GM18873 (cell line): ENCODE results near the gene NAT8L.
"Not testable (repeated sequence)": the region's sequence is repeated elsewhere in the genome, so short reads cannot be mapped to it uniquely, and the experiment has no call there.

Experiments used
- ATAC-seq: cut with Tn5 transposase; IDR thresholded peaks from one replicate; pipeline ENCODE4 v1.9.1; 2021; ENCODE audit warnings: mild to moderate bottlenecking, moderate library complexity, moderate number of reproducible peaks; ENCODE audit not compliant: unreplicated experiment, low FRiP score

NAT8L gene, protein sequence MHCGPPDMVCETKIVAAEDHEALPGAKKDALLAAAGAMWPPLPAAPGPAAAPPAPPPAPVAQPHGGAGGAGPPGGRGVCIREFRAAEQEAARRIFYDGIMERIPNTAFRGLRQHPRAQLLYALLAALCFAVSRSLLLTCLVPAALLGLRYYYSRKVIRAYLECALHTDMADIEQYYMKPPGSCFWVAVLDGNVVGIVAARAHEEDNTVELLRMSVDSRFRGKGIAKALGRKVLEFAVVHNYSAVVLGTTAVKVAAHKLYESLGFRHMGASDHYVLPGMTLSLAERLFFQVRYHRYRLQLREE

DNA sequence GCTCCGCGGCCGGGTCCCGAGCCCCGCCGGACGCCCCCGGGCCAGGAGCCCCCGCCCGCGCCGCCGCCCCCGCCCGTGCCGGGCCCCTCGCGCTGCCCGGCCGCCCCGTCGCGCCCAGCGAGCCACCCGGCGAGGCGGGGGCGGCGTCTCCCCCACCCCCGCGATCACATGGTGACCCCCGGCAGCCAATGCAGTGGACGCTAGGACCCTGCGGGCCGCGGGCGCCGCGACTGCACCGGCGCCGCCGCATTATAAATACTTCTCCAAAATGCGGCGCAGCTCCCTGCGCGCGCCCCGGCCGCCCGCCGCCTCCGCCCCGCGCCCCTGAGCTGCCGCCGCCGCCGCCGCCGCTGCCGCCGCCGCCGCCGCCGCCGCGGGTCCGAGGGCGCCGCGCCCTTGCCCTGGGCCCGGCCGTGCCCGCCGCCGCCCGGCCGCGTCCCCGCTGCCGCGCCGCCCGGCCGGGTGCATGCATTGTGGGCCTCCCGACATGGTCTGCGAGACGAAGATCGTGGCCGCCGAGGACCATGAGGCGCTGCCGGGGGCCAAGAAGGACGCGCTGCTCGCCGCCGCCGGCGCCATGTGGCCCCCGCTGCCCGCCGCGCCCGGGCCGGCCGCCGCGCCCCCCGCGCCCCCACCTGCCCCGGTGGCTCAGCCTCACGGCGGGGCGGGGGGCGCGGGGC is at the start of gene NAT8L:
Gene NAT8L (plus strand): TSS at position 282 of the 680 bp plus-strand sequence. CDS start 185 bp downstream, at position 467.
- no peak for ATAC-seq

DNA sequence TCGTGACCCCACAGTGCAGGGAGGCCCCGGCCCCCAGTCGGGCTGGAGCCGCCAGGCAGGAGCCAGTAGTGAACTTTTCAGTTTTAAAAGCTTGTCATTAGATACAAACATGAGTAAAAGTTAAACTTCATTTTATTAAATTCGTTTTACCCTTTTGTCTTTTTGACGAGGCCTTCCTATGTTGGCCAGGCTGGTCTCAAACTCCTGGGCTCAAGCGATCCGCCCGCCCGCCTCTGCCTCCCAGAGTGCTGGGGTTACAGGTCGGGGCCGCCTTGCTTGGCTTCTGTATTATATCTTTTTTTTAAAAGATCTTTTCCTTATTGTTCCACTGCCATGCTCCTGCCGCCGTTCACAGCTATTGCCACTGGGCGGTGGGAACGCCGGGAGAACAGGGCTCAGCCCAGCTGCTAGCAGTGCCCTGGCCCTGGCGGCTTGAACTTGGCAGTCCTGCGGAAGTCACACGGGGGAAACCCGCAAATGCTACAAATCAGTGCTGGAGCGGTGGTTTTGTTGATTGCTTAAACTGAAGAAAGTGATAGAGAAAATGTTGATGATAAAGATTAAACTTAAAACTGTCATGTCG is 49.4 kb upstream of the NAT8L start:
- ATAC-seq = peak; percentile 0

DNA sequence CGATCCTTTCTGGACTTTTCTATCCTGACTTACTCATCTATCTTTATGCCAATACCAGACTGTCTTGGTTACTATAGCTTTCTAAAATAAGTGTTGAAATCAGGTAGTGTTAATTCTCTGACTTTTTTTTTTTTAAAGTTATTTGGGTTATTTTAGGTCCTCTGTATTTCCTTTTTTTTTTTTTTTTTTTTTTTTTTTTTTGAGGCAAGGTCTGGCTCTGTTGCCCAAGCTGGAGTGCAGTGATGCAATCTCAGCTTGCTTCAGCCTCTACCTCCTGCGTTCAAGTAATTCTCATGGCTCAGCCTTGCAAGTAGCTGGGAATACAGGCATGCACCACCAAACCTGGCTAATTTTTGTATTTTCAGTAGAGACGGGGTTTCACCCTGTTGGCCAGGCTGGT is 47.5 kb upstream of the NAT8L start:
- ATAC-seq = no peak

DNA sequence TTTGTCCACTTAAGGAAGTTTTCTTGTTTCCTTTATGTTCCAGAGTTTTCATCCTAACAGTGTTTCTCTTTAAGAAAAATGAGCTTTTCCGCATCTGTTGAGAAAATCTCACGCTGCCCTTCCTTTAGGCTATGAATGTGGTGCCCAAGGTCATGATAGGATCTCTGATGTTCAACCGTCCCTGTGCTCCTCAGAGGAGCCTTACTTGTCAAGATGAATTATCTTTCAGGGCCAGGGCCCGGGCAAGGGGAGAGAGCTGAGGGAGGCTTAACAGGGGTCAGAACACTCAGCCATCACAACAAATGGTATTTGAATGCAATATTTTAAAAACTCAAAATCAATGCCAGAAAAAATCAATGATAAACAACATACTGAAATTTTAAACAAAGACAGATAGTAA is 44.1 kb upstream of the NAT8L start:
- no peak for ATAC-seq

DNA sequence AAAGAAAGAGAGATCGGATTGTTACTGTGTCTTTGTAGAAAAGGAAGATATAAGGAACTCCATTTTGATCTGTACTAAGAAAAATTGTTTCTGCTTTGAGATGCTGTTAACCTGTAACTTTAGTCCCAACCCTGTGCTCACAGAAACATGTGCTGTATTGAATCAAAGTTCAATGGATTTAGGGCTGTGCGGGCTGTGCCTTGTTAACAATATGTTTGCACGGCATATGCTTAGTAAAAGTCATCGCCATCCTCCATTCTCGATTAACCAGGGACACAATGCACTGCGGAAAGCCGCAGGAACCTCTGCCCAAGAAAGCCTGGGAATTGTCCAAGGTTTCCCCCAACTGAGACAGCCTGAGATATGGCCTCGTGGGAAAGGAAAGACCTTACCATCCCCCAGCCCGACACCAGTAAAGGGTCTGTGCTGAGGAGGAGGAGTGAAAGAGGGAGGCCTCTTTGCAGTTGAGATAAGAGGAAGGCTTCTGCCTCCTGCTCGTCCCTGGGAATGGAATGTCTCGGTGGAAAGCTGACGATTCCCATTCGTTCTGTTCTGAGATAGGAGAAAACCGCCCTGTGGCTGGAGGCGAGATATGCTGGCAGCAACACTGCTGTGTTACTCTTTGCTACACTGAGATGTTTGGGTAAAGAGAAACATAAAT is 37.6 kb upstream of the NAT8L start:
- ATAC-seq = not testable (repeated sequence)

DNA sequence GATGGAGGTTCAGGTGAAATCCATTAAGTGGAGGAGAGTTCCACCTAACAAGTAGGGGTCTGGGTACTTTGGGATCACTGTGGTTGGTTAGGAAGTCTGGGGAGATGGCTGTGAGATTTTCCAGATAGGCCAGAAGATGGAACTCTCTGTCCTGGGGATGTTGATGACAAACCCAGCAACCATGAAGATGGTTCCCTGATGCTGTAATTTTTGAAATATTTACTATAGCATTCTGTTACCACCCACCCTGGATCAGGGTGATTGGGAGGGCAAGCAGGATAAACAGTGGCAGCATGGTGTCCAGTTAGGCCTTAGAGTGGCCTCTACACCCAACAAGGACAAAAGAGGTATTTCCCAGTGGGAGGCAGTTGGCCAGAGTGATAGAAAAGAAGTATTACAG is 34.4 kb upstream of the NAT8L start:
- ATAC-seq = no peak

DNA sequence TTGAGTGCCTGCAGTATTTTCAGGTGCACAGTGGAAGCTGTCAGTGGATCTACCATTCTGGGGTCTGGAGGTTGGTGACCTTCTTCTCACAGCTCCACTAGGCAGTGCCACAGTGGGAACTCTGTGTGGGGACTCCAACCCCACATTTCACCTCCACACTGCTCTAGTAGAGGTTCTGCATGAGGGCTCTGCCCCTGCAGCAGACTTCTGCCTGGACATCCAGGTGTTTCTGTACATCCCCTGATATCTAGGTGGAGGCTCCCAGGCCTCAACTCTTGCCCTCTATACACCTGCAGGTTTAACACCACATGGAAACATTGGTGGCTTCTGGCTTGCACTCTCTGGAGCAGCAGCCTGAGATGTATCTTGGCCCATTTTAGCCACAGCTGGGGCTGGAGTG is 33.3 kb upstream of the NAT8L start:
- no peak for ATAC-seq

DNA sequence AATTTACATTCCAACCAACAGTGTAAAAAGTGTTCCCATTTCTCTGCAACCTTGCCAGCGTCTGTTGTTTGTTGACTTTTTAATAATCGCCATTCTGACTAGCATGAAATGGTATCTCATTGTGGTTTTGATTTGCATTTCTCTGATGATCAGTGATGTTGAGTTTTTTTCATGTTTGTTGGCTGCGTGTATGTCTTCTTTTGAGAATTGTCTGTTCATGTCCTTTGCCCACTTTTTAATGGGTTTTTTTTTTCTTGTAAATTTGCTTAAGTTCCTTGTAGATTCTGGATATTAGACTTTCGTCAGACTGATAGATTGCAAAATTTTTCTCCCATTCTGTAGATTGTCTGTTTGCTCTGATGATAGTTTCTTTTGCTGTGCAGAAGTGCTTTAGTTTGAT is 32.0 kb upstream of the NAT8L start:
- not testable (repeated sequence) for ATAC-seq

DNA sequence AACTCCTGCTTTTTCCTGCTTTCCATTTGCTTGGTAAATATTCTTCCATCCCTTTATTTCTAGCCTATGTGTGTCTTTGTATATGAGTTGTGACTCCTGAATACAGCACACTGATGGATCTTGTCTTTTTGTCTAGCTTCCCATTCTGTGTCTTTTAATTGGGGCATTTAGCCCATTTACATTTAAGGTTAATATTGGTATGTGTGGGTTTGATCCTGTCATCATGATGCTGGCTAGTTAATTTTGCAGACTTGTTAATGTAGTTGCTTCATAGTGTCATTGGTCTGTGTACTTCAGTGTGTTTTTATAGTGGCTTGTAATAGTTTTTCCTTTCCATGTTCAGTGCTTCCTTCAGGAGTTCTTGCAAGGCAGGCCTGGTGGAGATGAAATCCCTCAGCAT is 28.0 kb upstream of the NAT8L start:
- ATAC-seq = not testable (repeated sequence)

DNA sequence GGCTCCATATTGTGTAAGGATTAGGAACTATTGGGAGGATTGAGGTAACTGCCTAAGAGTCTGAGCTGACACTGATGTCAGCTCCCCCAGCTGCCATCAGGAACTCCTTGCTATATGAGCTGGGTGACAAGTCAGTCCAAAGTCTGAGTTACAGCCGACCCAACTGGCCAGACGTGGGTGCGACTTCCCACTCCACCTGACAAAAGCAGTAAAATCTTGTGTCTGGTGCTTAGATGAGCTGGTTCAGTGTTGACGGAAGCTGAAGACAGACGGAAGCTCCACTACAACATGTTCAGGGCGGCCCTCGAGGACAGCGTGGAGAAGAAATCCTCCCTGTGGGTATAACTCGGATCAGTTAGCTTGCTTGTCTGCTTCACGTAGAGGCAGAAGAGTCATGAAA is 22.8 kb upstream of the NAT8L start:
- no peak for ATAC-seq

DNA sequence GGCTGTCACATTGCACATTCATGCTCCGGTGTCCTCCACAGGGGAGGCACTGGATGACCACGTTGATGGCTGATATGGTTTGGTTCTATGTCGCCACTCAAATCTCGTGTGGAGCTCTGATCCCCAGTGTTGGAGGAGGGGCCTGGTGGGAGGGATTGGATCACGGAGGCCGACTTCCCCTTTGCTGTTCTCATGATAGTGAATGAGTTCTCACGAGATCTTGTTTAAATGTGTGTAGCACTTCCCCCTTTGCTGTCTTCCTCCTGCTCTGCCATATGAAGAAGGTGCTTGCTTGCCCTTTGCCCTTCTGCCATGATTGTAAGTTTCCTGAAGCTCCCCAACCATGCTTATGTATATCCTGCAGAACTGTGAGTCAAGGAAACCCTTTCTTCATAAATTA is 22.3 kb upstream of the NAT8L start:
- no peak for ATAC-seq

DNA sequence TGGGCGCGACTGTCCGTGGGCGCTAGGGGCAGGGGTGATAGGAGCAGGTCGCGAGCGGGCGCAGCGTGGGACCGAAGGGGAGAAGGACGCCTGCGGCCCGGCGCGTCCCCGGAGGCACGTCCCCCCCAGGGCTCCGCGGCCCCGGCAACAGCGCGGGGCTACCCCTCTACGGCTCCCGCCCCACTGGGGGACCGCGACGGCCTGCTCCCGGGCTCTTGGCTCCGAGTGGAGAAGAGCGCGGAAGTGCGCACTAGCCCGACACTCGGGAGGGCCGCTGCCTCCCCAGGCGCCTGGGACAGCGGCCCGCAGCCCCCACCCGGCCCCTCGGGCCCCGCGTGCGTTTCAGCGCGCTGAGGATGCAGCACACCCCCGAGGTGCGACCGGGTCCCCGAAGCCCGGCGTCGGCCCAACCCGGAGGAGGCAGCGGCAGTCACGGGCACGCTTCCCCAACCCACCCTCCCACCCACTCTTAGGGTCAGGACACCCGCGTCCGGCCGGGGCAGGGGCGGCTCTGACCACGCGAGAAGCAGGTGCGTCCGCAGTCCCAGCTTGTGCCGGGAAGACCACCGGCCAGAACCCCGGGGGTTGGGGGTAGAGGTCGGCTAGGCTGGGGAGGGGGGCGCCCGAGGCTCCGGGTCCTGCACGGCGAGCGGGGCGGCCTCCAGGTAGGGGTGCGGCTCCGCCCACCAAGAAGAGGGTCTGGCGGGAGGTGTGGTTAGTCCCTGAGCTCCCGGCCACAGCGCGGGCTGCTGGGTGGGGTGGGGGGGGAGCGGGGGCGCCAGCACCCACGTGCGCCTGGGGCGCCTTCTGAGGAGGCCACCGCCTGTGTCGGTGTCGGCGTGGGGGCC is 18.5 kb upstream of the NAT8L start:
- no peak for ATAC-seq

DNA sequence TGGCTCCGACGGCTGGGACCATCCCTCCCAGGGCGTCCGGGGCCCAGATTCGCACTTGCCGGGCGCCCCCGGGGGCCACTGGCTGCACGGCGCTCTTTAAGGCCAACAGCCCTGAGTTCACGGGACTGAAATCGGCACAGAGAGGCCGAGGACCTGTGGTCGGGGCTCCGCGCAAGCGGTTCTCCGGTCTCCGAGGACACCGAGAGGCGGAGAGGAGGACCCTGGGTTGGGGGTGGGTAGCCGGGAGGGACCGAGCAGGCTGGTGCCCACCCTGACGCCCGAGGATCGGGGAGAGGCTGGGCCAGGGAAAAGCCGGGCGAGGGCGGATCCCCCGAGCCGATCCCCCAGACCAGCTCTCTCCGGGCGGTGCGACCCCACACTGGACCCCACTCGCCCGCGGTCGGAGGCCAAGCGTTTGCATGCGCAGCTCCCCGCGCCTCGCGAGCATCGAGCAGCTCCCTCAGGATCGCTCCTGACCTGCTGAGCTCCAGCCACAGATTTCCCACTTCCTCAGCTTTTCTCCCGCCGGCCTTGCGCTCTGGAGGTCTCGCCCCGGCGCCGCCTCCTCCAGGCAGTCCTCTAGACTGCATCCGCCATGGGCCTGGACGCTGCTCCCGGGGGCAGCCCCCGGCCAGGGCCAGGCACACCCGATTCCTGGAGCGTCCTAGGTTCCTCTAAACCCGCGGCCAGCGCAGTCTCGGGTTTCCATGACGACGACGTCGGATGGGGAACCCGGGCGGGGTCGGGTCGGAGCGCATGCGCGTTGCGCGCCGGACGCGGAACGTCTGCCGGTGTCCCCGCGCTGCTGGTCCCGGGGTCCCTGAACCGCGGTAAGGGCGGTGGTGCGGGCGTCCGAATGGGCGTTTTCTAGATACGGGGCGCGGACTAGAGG is 17.6 kb upstream of the NAT8L start:
- no peak for ATAC-seq

DNA sequence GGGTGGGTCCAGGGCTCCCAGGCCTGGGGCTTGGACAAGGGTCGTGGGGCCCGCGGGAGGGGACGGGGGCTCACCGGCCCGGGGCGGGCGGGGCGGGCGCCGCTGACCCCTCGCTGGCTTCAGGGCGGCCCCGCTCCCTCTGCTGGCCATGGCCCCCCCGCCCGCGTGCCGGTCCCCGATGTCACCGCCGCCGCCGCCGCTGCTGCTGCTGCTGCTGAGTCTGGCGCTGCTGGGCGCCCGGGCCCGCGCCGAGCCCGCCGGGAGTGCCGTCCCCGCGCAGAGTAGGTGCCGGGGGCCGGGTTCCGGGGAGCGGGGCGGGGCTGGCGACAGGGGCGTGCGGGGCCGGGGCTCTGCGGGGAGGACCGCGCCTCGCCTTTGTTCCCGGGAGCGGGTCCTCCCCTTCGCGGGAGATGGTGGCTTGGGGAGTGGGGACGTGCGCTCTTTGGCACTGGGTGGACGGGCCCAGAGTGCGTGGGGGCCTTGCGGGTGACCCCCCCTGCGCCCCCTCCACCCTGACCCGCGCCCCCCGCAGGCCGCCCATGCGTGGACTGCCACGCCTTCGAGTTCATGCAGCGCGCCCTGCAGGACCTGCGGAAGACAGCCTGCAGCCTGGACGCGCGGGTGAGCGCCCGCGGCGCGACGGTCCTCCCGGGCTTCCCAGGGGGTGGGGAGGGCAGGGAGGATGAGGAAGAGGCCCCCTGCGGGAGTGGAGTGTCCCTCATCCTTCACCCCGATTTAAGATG is 16.8 kb upstream of the NAT8L start:
- ATAC-seq = no peak

DNA sequence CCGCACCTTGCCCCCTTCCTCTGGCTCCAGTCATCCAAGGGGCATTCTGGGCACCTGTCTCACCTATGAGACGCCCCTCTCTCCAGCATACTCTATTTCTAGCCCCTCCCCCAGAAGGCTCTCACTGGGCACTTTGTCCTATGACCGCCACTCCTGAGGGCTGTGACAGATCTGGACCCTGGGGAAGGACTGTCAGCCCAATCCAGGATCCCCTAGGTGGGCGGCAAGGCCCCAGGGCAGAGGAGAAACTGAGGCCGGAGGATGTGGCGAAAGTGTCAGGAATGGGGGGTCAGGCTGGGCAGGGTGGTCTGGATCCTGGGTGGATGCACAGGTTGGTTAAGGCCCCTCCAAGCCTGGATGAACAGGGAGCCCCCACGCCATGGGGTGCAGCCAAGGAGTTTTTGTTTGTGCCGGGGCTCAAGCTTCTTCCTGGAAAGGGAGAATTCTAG is 16.2 kb upstream of the NAT8L start:
- no peak for ATAC-seq

DNA sequence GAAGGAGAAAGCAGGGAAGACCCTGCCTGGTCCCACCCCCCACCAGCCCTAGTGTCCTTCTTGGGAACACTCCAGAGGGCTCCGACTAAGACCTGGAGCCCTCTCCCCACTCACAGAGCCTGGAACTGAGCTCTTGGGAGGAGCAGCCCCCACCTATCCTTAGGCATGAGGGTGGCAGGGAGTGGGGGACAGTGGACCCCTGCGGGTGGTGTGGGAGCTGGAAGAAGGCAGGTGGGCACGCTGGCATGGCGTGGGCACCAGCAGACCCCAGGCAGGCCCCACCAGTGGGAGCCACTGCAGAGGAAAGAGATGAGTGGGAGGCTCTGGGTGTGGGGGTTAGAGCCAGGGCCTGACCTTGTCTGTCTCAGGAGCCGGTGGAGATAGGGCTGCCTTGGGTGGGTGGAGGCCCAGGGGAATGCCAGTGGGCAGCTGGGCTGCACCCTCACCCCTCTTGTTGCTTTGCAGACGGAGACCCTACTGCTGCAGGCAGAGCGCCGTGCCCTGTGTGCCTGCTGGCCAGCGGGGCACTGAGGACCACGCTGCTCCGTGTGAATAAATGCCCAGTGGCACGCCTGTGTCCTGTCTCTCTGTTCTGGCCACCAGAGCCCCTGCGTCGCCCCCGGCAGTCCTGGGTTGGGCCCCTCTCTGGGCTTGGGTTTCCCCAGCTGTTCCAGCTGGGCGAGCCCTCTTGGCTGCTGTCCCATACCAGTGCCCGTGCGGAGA is 15.6 kb upstream of the NAT8L start:
- ATAC-seq = no peak

DNA sequence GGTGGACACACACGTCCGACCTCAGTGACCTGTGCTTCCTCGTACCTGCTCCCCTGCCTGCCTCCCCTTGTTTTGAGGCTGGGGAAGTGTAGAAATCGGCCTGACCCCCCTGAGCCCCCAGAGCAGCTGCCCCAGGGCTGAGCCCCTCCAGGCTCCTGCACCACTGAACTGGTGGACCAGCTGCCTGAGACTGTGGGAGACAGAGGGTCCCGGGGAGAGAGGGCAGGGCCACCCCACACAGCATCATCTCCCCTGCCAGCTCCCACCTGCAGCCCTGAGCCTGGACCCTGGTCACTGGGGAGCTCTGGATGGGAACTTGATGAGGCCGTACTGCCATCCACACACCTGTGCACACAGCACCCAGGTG is 15.0 kb upstream of the NAT8L start:
- no peak for ATAC-seq
